Osteoblast (primary cell): ENCODE measurements around the gene ZNF652. TPM values are rescaled to one million over a fixed set of nuclear protein-coding genes. Genes with fewer than 3 reads are reported as not detected.
A peak's percentile ranks its signal among the peaks of the same experiment; 100 is the strongest.

Source experiments
- DNase-seq: peaks from one replicate; pipeline ENCODE4 v3.0.0; 2011; ENCODE audit warnings: low spot score, mixed read lengths; ENCODE audit not compliant: insufficient read length; ENCODE audit errors: missing footprints
- H2AFZ ChIP-seq: 2 replicates; pipeline ENCODE4 v1.6.0; 2011; ENCODE audit warnings: mild to moderate bottlenecking, low read length
- H3K27ac ChIP-seq: 2 replicates; pipeline ENCODE4 v1.5.1; 2011; ENCODE audit warnings: mild to moderate bottlenecking, low read depth, low read length, moderate library complexity
- H3K27me3 ChIP-seq: 2 replicates; pipeline ENCODE4 v1.6.0; 2012; ENCODE audit warnings: mild to moderate bottlenecking, control low read depth, inconsistent platforms, low read length, moderate library complexity; ENCODE audit not compliant: insufficient read depth
- H3K36me3 ChIP-seq: 2 replicates; pipeline ENCODE4 v1.5.1; 2011; ENCODE audit warnings: mild to moderate bottlenecking, low read length, control low read depth, moderate library complexity; ENCODE audit not compliant: insufficient read depth
- H3K4me1 ChIP-seq: 2 replicates; pipeline ENCODE4 v1.5.1; 2011; ENCODE audit warnings: mild to moderate bottlenecking, low read length, control low read depth, moderate library complexity; ENCODE audit not compliant: insufficient read depth
- H3K4me2 ChIP-seq: 2 replicates; pipeline ENCODE4 v1.6.0; 2011; ENCODE audit warnings: mild to moderate bottlenecking, low read length; ENCODE audit not compliant: insufficient read depth
- H3K4me3 ChIP-seq: fragments of 200-600 bp; sonication (generic); 3 replicates; pipeline ENCODE4 v1.5.1; 2012; ENCODE audit warnings: mild to moderate bottlenecking, low read length, inconsistent platforms; ENCODE audit not compliant: insufficient read depth
- H3K79me2 ChIP-seq: 2 replicates; pipeline ENCODE4 v1.6.0; 2012; ENCODE audit warnings: mild to moderate bottlenecking, low read length, control low read depth, inconsistent platforms; ENCODE audit not compliant: insufficient read depth
- H3K9me3 ChIP-seq: 2 replicates; pipeline ENCODE4 v1.5.1; 2011; ENCODE audit warnings: low read depth, low read length, control low read depth
- H4K20me1 ChIP-seq: 2 replicates; pipeline ENCODE4 v1.6.0; 2012; ENCODE audit warnings: mild to moderate bottlenecking, low read length, control low read depth; ENCODE audit not compliant: insufficient read depth
- CTCF ChIP-seq: IDR thresholded peaks from 2 replicates; pipeline ENCODE4 v1.5.1; 2011; ENCODE audit warnings: mild to moderate bottlenecking, low read depth, low read length, moderate library complexity; ENCODE audit errors: extremely low read depth
- total RNA-seq: library from RNA; depleted of rRNA; stranded (reverse); fragments of >200 nt; gene quantifications from 2 replicates; pipeline ENCODE4 v1.2.3, GENCODE V29; 2012

The ZNF652 gene
- total RNA-seq, 1 donor = 28.2 TPM

DNA sequence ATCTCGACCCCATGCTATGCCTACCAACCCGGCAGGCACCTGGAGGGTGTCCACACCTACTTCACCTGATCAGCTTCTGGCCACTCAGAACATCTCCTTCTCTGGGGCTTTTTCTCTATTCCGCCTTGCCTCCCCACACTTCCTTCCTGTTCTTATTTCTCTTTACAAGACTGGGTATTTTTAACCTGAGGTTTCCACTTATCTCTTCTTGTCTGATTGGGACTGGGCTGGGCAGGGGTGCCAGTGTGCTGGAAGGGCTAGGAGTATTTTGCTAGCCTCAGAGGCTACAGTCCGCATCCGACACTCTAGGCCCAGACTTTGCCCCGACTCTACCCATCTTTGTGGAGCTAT is 26.2 kb upstream of the ZNF652 start:
- H3K27ac ChIP-seq = no peak overlapping the region
- peaks cover 6% of the 10 kb centered on the region for H3K4me1 ChIP-seq
- no peak overlapping the region for H3K4me3 ChIP-seq
- no peaks in the 10 kb centered on the region for H3K27me3 ChIP-seq
- no peaks in the 10 kb centered on the region for H4K20me1 ChIP-seq
- TF ChIP-seq CTCF = no peak
- H3K79me2 ChIP-seq = no peaks in the 10 kb centered on the region
- DNase-seq = no peak
- H3K9me3 ChIP-seq = no peaks in the 10 kb centered on the region
- no peak overlapping the region for H2AFZ ChIP-seq
- no peaks in the 10 kb centered on the region for H3K36me3 ChIP-seq
- no peak overlapping the region for H3K4me2 ChIP-seq

DNA sequence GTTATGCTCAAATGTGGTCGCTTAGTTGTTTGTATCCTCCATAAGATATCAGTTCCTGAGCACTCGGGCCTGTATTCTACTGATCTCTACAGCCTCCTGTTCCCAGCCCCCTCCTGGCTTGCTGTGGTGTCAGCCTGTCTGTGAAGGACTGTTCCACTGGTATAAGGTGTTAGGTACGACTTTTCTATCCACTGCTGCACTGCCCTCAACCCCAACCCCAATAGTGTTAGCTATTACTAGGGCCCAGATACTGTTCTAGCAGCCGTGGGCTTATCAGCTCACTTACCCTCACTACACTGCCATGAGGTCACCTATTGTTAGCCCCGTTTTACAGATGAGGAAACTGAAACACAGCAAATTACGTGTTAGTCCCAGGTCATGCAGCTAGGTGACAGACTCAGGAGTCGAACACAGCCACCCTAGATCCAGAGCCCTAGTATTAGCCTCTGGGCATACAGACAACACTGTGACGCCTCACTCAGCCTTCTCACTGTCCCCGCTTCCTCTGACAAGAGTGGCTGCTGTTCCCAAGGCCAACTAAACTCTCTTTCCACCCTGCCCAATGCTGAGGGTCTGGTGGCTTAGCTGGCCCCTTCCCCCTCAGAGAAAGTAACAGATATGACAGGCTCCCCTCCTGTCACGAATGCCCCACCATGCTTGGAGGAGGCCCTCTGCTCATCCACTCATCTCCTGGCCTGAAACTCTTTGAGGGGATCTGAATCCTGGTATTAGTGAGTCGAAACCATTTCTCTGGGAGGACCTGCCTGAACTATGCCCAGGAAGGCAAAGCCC is 25.6 kb upstream of the ZNF652 start:
- no peak overlapping the region for H3K27ac ChIP-seq
- H3K4me1 ChIP-seq = peaks cover 6% of the 10 kb centered on the region
- H3K27me3 ChIP-seq = no peaks in the 10 kb centered on the region
- no peaks in the 10 kb centered on the region for H3K79me2 ChIP-seq
- no peaks in the 10 kb centered on the region for H3K9me3 ChIP-seq
- H4K20me1 ChIP-seq = no peaks in the 10 kb centered on the region
- no peak overlapping the region for H3K4me3 ChIP-seq
- no peak overlapping the region for H2AFZ ChIP-seq
- no peaks in the 10 kb centered on the region for H3K36me3 ChIP-seq
- DNase-seq = no peak
- no peak for TF ChIP-seq CTCF
- H3K4me2 ChIP-seq = no peak overlapping the region

DNA sequence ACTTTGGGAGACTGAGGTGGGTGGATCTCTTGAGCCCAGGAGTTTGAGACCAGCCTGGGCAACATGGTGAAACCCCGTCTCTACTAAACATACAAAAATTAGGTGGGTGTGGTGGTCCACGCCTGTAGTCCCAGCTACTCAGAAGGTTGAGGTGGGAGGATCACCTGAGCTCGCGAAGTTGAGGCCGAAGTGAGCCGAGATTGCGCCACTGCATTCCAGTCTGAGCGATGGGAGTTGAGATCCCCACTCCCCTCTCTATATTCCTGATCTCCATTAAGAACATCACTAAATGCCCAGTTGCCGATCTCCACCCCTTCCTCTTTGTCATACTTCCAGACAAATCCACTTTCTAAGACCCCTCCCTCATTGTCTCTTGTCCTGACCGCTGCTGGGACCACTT is 24.3 kb upstream of the ZNF652 start:
- H3K36me3 ChIP-seq = no peaks in the 10 kb centered on the region
- no peak overlapping the region for H3K4me2 ChIP-seq
- no peaks in the 10 kb centered on the region for H4K20me1 ChIP-seq
- no peak overlapping the region for H3K27ac ChIP-seq
- TF ChIP-seq CTCF = no peak
- peaks cover 6% of the 10 kb centered on the region for H3K4me1 ChIP-seq
- no peak for DNase-seq
- H2AFZ ChIP-seq = no peak overlapping the region
- H3K79me2 ChIP-seq = no peaks in the 10 kb centered on the region
- H3K9me3 ChIP-seq = no peaks in the 10 kb centered on the region
- H3K27me3 ChIP-seq = no peaks in the 10 kb centered on the region
- no peak overlapping the region for H3K4me3 ChIP-seq

DNA sequence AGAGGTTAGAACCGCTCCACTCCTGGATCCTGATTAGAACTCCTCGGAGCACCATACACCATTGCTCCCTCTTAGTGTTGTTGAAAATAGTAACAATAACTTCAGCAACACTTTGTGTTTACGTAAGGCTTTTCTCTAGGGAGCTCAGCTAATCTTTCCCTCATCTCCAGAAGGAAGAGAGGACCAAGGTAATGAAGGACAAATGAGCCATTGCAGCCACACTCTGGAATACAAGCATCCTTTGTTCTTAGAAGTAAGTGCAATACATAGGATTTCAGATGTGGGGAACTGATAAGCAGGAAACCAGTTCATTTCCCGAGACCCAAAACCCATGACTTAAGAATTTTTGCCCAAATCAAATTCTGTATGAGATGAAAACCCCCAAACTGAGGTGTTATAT is 22.9 kb upstream of the ZNF652 start:
- no peaks in the 10 kb centered on the region for H3K27me3 ChIP-seq
- DNase-seq = peak; percentile 27

More for the DNA sequence above, 22.9 kb upstream of the ZNF652 start:
- Histone ChIP-seq H3K79me2 (no peaks in the 10 kb centered on the region), H3K36me3 (no peaks in the 10 kb centered on the region), H3K4me3 (no peak overlapping the region), H4K20me1 (no peaks in the 10 kb centered on the region), H3K4me1 (peaks cover 3% of the 10 kb centered on the region), H2AFZ (no peak overlapping the region), H3K27ac (no peak overlapping the region), H3K9me3 (no peaks in the 10 kb centered on the region), H3K4me2 (no peak overlapping the region)
- no peak for TF ChIP-seq CTCF
